HL-60/S4 (cell line): ENCODE results near the gene TRIM17.

Source experiments
- in situ Hi-C: fragments of 300-500 bp; cut with MboI; formaldehyde crosslinking; loops from 2 replicates; pipeline ENCODE4 v1.14.3; 2022; ENCODE audit warnings: low sequenced_read_pairs

Gene TRIM17

GRCh38 chr1:228420968-228421826 lies 4.5 kb upstream of the TRIM17 start:
- in situ Hi-C loops = no loop called here

GRCh38 chr1:228417483-228418203 lies 982 bp upstream of the TRIM17 start:
- in situ Hi-C loops = no loop called here

GRCh38 chr1:228417061-228417460 lies 400 bp upstream of the TRIM17 start:
- in situ Hi-C loops = no loop called here

- in situ Hi-C loops = no loop called here
Measured at GRCh38 chr1:228415853-228416216, 826 bp downstream of the TRIM17 start.

GRCh38 chr1:228415221-228415620 lies 1.4 kb downstream of the TRIM17 start:
- in situ Hi-C loops = no loop called here

GRCh38 chr1:228414511-228415211 lies 2.0 kb downstream of the TRIM17 start:
- in situ Hi-C loops = no loop called here

GRCh38 chr1:228413241-228414010 lies 3.2 kb downstream of the TRIM17 start:
- in situ Hi-C loops = no loop called here

- in situ Hi-C loops = no loop called here
Measured at GRCh38 chr1:228411548-228412430, 4.9 kb downstream of the TRIM17 start.

- in situ Hi-C loops = no loop called here
Measured at GRCh38 chr1:228411121-228411520, 5.5 kb downstream of the TRIM17 start.

- in situ Hi-C loops = no loop called here
Measured at GRCh38 chr1:228410671-228411070, 6.0 kb downstream of the TRIM17 start.

- in situ Hi-C loops = no loop called here
Measured at GRCh38 chr1:228410015-228410414, 6.6 kb downstream of the TRIM17 start.

- in situ Hi-C loops = no loop called here
Measured at GRCh38 chr1:228408869-228409805, 7.5 kb downstream of the TRIM17 start.

- in situ Hi-C loops = no loop called here
Measured at GRCh38 chr1:228408041-228408868, 8.4 kb downstream of the TRIM17 start.

- in situ Hi-C loops = no loop called here
Measured at GRCh38 chr1:228407106-228408040, 9.3 kb downstream of the TRIM17 start.

- in situ Hi-C loops = no loop called here
Measured at GRCh38 chr1:228405979-228406228, 10.8 kb downstream of the TRIM17 start.

GRCh38 chr1:228405200-228405978 lies 11.3 kb downstream of the TRIM17 start:
- in situ Hi-C loops = no loop called here
